Measurements from ENCODE around the gene QKI. TPM values are rescaled to one million over a fixed set of nuclear protein-coding genes. Genes with fewer than 3 reads are reported as not detected.

The QKI gene
- total and polyA plus RNA-seq, 2 donors (not counting 3 experiments of a cell fraction or from before 2014, with no cell fraction given) = 178 to 232 TPM

DNA sequence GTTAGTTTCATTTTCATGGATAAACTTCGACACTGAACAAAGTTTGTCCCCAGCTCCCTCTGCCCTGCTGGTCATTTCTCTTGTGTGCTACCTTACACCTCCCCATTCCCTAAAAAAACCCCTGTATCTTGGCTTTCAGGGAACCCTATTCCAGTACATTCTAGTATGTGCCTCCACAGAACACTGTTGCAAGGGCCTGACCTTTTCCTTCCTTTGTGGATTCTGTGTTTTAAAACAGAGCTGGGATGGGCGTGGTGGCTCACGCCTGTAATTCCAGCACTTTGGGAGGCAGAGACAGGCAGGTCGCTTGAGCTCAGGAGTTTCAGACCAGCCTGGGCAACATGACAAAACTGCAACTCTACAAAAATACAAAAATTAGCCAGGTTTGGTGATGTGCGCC, 20.6 kb upstream of the QKI start:
- Histone ChIP-seq H3K9ac (replicated peaks; ENCODE audit: extremely low read depth, insufficient read depth, low read length) (no peak overlapping the region), H3K9me1 (replicated peaks; ENCODE audit: control insufficient read depth, extremely low read depth, insufficient read depth, low read length) (no peaks in the 10 kb centered on the region), H3K27ac (ENCODE audit: insufficient read depth, low read depth, low read length) (no peak overlapping the region), H2AFZ (ENCODE audit: low read depth, low read length) (peak overlapping the region; percentile 69), H3K36me3 (ENCODE audit: control insufficient read depth in 2 of 2, extremely low read depth in 1 of 2, insufficient read depth in 2 of 2, low read length in 2 of 2) (no peaks in the 10 kb centered on the region), H3K9me3 (replicated peaks; ENCODE audit: control insufficient read depth, insufficient read depth, low read length) (no peaks in the 10 kb centered on the region), H3K4me2 (ENCODE audit: insufficient read depth, low read length) (peak overlapping the region; percentile 59), H3K4me3 (replicated peaks in 1 of 3; ENCODE audit: insufficient read depth in 1 of 3, low read depth in 1 of 3, low read length in 3 of 3) (no peak overlapping the region), H3K27me3 (ENCODE audit: control insufficient read depth in 2 of 2, insufficient read depth in 2 of 2, low read length in 2 of 2) (no peaks in the 10 kb centered on the region), H3K79me2 (ENCODE audit: control insufficient read depth, insufficient read depth, low read length) (no peaks in the 10 kb centered on the region), H3K4me1 (ENCODE audit: control insufficient read depth, extremely low read depth, insufficient read depth, low read length) (peaks cover 20% of the 10 kb centered on the region), H4K20me1 (replicated peaks; ENCODE audit: control insufficient read depth, extremely low read depth, insufficient read depth, low read length) (no peaks in the 10 kb centered on the region)
- FAIRE-seq = peak; percentile 4
- BruUV-seq (replicated peaks) = no TSS peak
- TF ChIP-seq EZH2 (IDR thresholded peaks at IDR 0.05; ENCODE audit: borderline replicate concordance, low read depth, low read length, severe bottlenecking) (no peak), FOS (IDR thresholded peaks at IDR 0.05; ENCODE audit: borderline replicate concordance, insufficient read depth, low read length) (no peak), POLR2A (IDR thresholded peaks at IDR 0.05; ENCODE audit: low read depth, low read length) (no peak), MYC (IDR thresholded peaks at IDR 0.05; ENCODE audit: low read depth, low read length) (no peak), POLR2AphosphoS5 (IDR thresholded peaks at IDR 0.05; ENCODE audit: insufficient read depth, low read depth, low read length) (no peak), JUN (IDR thresholded peaks at IDR 0.05; ENCODE audit: borderline replicate concordance, insufficient read depth, insufficient read length, low read depth) (no peak), GATA2 (IDR thresholded peaks at IDR 0.05; ENCODE audit: insufficient read depth, insufficient read length, low read depth, low read length) (no peak)
- TF ChIP-seq, protein P1, sequence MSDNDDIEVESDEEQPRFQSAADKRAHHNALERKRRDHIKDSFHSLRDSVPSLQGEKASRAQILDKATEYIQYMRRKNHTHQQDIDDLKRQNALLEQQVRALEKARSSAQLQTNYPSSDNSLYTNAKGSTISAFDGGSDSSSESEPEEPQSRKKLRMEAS (IDR thresholded peaks at IDR 0.05; ENCODE audit: insufficient read depth, insufficient read length) = no peak
- TF ChIP-seq, protein P2, sequence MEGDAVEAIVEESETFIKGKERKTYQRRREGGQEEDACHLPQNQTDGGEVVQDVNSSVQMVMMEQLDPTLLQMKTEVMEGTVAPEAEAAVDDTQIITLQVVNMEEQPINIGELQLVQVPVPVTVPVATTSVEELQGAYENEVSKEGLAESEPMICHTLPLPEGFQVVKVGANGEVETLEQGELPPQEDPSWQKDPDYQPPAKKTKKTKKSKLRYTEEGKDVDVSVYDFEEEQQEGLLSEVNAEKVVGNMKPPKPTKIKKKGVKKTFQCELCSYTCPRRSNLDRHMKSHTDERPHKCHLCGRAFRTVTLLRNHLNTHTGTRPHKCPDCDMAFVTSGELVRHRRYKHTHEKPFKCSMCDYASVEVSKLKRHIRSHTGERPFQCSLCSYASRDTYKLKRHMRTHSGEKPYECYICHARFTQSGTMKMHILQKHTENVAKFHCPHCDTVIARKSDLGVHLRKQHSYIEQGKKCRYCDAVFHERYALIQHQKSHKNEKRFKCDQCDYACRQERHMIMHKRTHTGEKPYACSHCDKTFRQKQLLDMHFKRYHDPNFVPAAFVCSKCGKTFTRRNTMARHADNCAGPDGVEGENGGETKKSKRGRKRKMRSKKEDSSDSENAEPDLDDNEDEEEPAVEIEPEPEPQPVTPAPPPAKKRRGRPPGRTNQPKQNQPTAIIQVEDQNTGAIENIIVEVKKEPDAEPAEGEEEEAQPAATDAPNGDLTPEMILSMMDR (IDR thresholded peaks at IDR 0.05; ENCODE audit: extremely low read depth in 1 of 2, insufficient read depth in 1 of 2, low read depth in 1 of 2, low read length in 2 of 2) = no peak
- ChIA-PET POLR2A (no interaction called here), CTCF (interaction anchor here (0.6 to 1.4 kb wide), 5 partner anchors 9 to 316 kb away, joined by 3 to 5 read pairs (median 4); no protein-coding TSS in a partner anchor)
- dilution Hi-C loops (cut with MboI; ENCODE audit: extremely low pct_ligation_motif_present, low sequenced_read_pairs) = no loop called here
- peak; percentile 29 for DNase-seq (ENCODE audit: low read depth, low spot score)
- intact Hi-C loops (cut with micrococcal nuclease) = loop anchor here (2.0 kb wide), 1 partner anchor 19 kb away; no protein-coding TSS in a partner anchor

All from endothelial cell of umbilical vein (primary cell).